Measurements from ENCODE around the gene USH2A.
"Not testable (repeated sequence)": the region's sequence is repeated elsewhere in the genome, so short reads cannot be mapped to it uniquely, and the experiment has no call there.

Gene USH2A

DNA sequence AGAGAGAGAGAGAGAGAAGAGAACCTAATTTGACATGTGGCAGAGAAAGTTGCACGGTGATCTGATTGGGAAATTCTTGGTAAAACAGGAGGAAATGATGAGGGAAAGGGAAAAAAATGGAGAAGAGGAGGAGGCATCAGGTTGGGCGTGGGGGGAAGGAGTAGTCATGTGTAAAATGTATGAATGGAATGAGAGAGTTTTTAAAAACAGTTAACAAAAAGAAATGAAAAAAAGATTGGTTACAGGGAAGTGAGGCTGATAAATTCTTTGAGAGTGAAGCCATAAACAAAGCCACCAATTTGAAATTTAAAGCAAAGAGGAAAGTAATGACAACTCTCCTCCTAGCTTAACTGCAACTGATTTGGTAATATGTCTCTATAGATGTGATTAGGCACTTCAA, 409.2 kb downstream of the USH2A start:
- DNase-seq = no peak
- TF ChIP-seq EZH2 (optimal IDR thresholded peaks at IDR 0.05; ENCODE audit: low read depth, low read length) (no peak), EZH2phosphoT487 (IDR thresholded peaks at IDR 0.05; ENCODE audit: low read length) (no peak), CTCF (IDR thresholded peaks at IDR 0.05; ENCODE audit: low read length) (no peak)
- H3K9ac ChIP-seq (ENCODE audit: low read length) = no peak overlapping the region
- H3K9me2 ChIP-seq (replicated peaks; ENCODE audit: insufficient read depth, low read length) = no peaks in the 10 kb centered on the region
- no peaks in the 10 kb centered on the region for H3F3A ChIP-seq (ENCODE audit: insufficient read depth, low read length)
- H3K9me3 ChIP-seq (replicated peaks; ENCODE audit: insufficient read depth, low read length) = no peaks in the 10 kb centered on the region
- H4K20me1 ChIP-seq (ENCODE audit: insufficient read depth, low read length) = no peaks in the 10 kb centered on the region
- no peaks in the 10 kb centered on the region for H3K4me1 ChIP-seq (ENCODE audit: low read length)
- no peak overlapping the region for H3K27ac ChIP-seq (ENCODE audit: low read length)
- H3K27me3 ChIP-seq (replicated peaks; ENCODE audit: insufficient read depth, low read length) = no peaks in the 10 kb centered on the region
- no peaks in the 10 kb centered on the region for H3K79me2 ChIP-seq (ENCODE audit: low read length)
- no peaks in the 10 kb centered on the region for H3K36me3 ChIP-seq (replicated peaks; ENCODE audit: insufficient read depth, low read length)
- no peak overlapping the region for H2AFZ ChIP-seq (ENCODE audit: low read length)
- H3K4me2 ChIP-seq (ENCODE audit: low read depth, low read length) = no peak overlapping the region
- no peak overlapping the region for H3K4me3 ChIP-seq (ENCODE audit: low read length)

DNA sequence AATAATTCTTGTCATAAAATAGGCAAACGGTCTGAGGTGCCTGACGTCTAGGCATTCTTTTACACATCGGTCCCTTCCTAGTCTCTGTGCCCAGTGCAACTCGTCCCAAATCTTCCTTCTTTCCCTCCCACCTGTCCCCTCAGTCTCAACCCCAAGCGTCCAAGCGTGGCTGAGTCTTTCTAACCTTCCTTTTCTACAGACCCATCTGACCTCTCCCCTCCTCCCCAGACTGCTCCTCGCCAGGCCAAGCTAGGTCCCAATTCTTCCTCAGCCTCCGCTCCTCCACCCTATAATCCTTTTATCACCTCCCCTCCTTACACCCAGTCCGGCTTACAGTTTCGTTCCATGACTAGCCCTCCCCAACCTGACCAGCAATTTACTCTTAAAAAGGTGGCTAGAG, 413.8 kb downstream of the USH2A start:
- not testable (repeated sequence) for H3K79me2 ChIP-seq (ENCODE audit: low read length); H3K9ac ChIP-seq (ENCODE audit: low read length); H3K4me1 ChIP-seq (ENCODE audit: low read length); H3K27me3 ChIP-seq (replicated peaks; ENCODE audit: insufficient read depth, low read length); H4K20me1 ChIP-seq (ENCODE audit: insufficient read depth, low read length); H3K9me3 ChIP-seq (replicated peaks; ENCODE audit: insufficient read depth, low read length); H3K4me2 ChIP-seq (ENCODE audit: low read depth, low read length); H3K4me3 ChIP-seq (ENCODE audit: low read length); H3K27ac ChIP-seq (ENCODE audit: low read length); H3K36me3 ChIP-seq (replicated peaks; ENCODE audit: insufficient read depth, low read length); H3K9me2 ChIP-seq (replicated peaks; ENCODE audit: insufficient read depth, low read length); H3F3A ChIP-seq (ENCODE audit: insufficient read depth, low read length); H2AFZ ChIP-seq (ENCODE audit: low read length); DNase-seq

GRCh38 chr1:216005916-216006315, 417.3 kb downstream of the USH2A start:
- Histone ChIP-seq H3K4me3 (ENCODE audit: low read length) (no peak overlapping the region), H4K20me1 (ENCODE audit: insufficient read depth, low read length) (no peaks in the 10 kb centered on the region), H2AFZ (ENCODE audit: low read length) (no peak overlapping the region), H3K9me3 (replicated peaks; ENCODE audit: insufficient read depth, low read length) (no peaks in the 10 kb centered on the region), H3K4me1 (ENCODE audit: low read length) (no peaks in the 10 kb centered on the region), H3K79me2 (ENCODE audit: low read length) (no peaks in the 10 kb centered on the region), H3K4me2 (ENCODE audit: low read depth, low read length) (no peak overlapping the region), H3F3A (ENCODE audit: insufficient read depth, low read length) (no peaks in the 10 kb centered on the region), H3K9me2 (replicated peaks; ENCODE audit: insufficient read depth, low read length) (no peaks in the 10 kb centered on the region), H3K27ac (ENCODE audit: low read length) (no peak overlapping the region), H3K27me3 (replicated peaks; ENCODE audit: insufficient read depth, low read length) (no peaks in the 10 kb centered on the region), H3K36me3 (replicated peaks; ENCODE audit: insufficient read depth, low read length) (no peaks in the 10 kb centered on the region), H3K9ac (ENCODE audit: low read length) (no peak overlapping the region)
- no peak for DNase-seq
- TF ChIP-seq EZH2phosphoT487 (IDR thresholded peaks at IDR 0.05; ENCODE audit: low read length) (no peak), EZH2 (optimal IDR thresholded peaks at IDR 0.05; ENCODE audit: low read depth, low read length) (no peak)

GRCh38 chr1:215992620-215993019, 430.6 kb downstream of the USH2A start:
- Histone ChIP-seq H3K36me3 (replicated peaks; ENCODE audit: insufficient read depth, low read length) (no peaks in the 10 kb centered on the region), H3K9me3 (replicated peaks; ENCODE audit: insufficient read depth, low read length) (no peaks in the 10 kb centered on the region), H3K4me3 (ENCODE audit: low read length) (no peak overlapping the region), H3K9ac (ENCODE audit: low read length) (no peak overlapping the region), H3K4me1 (ENCODE audit: low read length) (no peaks in the 10 kb centered on the region), H4K20me1 (ENCODE audit: insufficient read depth, low read length) (no peaks in the 10 kb centered on the region), H3K27me3 (replicated peaks; ENCODE audit: insufficient read depth, low read length) (no peaks in the 10 kb centered on the region), H3K4me2 (ENCODE audit: low read depth, low read length) (no peak overlapping the region), H3F3A (ENCODE audit: insufficient read depth, low read length) (no peaks in the 10 kb centered on the region), H3K9me2 (replicated peaks; ENCODE audit: insufficient read depth, low read length) (no peaks in the 10 kb centered on the region), H3K27ac (ENCODE audit: low read length) (no peak overlapping the region), H3K79me2 (ENCODE audit: low read length) (no peaks in the 10 kb centered on the region), H2AFZ (ENCODE audit: low read length) (no peak overlapping the region)
- peak; percentile 51 for TF ChIP-seq CTCF (IDR thresholded peaks at IDR 0.05; ENCODE audit: low read length)
- no peak for TF ChIP-seq EZH2phosphoT487 (IDR thresholded peaks at IDR 0.05; ENCODE audit: low read length)
- TF ChIP-seq EZH2 (optimal IDR thresholded peaks at IDR 0.05; ENCODE audit: low read depth, low read length) = no peak
- peak; percentile 14 for DNase-seq
